ENCODE results near the gene TBC1D9B.

Gene TBC1D9B

DNA sequence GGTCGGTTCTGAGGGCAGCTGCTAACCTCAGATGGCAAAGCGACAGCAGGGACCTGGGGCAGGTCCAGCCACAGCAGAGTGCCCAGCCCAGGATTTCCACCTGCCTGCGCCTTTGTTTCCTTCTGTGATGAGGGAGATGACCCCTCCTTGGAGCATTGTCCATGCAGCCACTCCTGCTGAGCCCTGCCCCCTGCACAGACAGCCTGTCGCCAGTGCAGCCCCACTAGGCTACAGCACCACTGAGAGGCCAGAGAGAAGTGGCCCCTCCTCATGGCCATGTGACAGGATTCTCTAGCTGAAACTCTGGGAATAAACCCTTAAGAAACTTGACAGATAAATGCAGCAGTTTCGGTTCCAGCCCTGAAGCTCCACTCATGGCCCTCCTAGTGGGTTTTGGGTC, 38.6 kb downstream of the TBC1D9B start:
- H3K27me3 ChIP-seq (ENCODE audit: control insufficient read depth, insufficient read depth, low read length): no peaks in the 10 kb centered on the region
- no peak overlapping the region for H3K4me3 ChIP-seq (ENCODE audit: low read length)
- no peaks in the 10 kb centered on the region for H3K4me1 ChIP-seq (ENCODE audit: control insufficient read depth, insufficient read depth, low read length)
- H3K27ac ChIP-seq (ENCODE audit: low read depth, low read length): no peak overlapping the region
- peaks cover 25% of the 10 kb centered on the region for H3K36me3 ChIP-seq (ENCODE audit: control insufficient read depth, insufficient read depth, low read length)
- H3K9ac ChIP-seq (ENCODE audit: low read length): no peak overlapping the region

- H3K27me3 ChIP-seq (ENCODE audit: control insufficient read depth, insufficient read depth, low read length): no peaks in the 10 kb centered on the region
- peaks cover 25% of the 10 kb centered on the region for H3K36me3 ChIP-seq (ENCODE audit: control insufficient read depth, insufficient read depth, low read length)
- no peak overlapping the region for H3K27ac ChIP-seq (ENCODE audit: low read depth, low read length)
- H3K4me3 ChIP-seq (ENCODE audit: low read length): no peak overlapping the region
- no peaks in the 10 kb centered on the region for H3K4me1 ChIP-seq (ENCODE audit: control insufficient read depth, insufficient read depth, low read length)
- H3K9ac ChIP-seq (ENCODE audit: low read length): no peak overlapping the region
Observed at GRCh38 chr5:179868541-179868940, 39.2 kb downstream of the TBC1D9B start.

GRCh38 chr5:179867476-179867875, 40.2 kb downstream of the TBC1D9B start:
- no peak overlapping the region for H3K27ac ChIP-seq (ENCODE audit: low read depth, low read length)
- peaks cover 26% of the 10 kb centered on the region for H3K36me3 ChIP-seq (ENCODE audit: control insufficient read depth, insufficient read depth, low read length)
- no peaks in the 10 kb centered on the region for H3K4me1 ChIP-seq (ENCODE audit: control insufficient read depth, insufficient read depth, low read length)
- no peaks in the 10 kb centered on the region for H3K27me3 ChIP-seq (ENCODE audit: control insufficient read depth, insufficient read depth, low read length)
- no peak overlapping the region for H3K4me3 ChIP-seq (ENCODE audit: low read length)
- no peak overlapping the region for H3K9ac ChIP-seq (ENCODE audit: low read length)

- Histone ChIP-seq H3K27ac (ENCODE audit: low read depth, low read length) (no peak overlapping the region), H3K4me1 (ENCODE audit: control insufficient read depth, insufficient read depth, low read length) (no peaks in the 10 kb centered on the region), H3K4me3 (ENCODE audit: low read length) (no peak overlapping the region), H3K27me3 (ENCODE audit: control insufficient read depth, insufficient read depth, low read length) (no peaks in the 10 kb centered on the region), H3K9ac (ENCODE audit: low read length) (no peak overlapping the region), H3K36me3 (ENCODE audit: control insufficient read depth, insufficient read depth, low read length) (peaks cover 24% of the 10 kb centered on the region)
Observed at GRCh38 chr5:179867079-179867465, 40.6 kb downstream of the TBC1D9B start.

- no peak overlapping the region for H3K4me3 ChIP-seq (ENCODE audit: low read length)
- no peak overlapping the region for H3K9ac ChIP-seq (ENCODE audit: low read length)
- no peak overlapping the region for H3K27ac ChIP-seq (ENCODE audit: low read depth, low read length)
- H3K4me1 ChIP-seq (ENCODE audit: control insufficient read depth, insufficient read depth, low read length): no peaks in the 10 kb centered on the region
- peaks cover 23% of the 10 kb centered on the region for H3K36me3 ChIP-seq (ENCODE audit: control insufficient read depth, insufficient read depth, low read length)
- no peaks in the 10 kb centered on the region for H3K27me3 ChIP-seq (ENCODE audit: control insufficient read depth, insufficient read depth, low read length)
Observed at GRCh38 chr5:179866241-179867078, 41.2 kb downstream of the TBC1D9B start.

DNA sequence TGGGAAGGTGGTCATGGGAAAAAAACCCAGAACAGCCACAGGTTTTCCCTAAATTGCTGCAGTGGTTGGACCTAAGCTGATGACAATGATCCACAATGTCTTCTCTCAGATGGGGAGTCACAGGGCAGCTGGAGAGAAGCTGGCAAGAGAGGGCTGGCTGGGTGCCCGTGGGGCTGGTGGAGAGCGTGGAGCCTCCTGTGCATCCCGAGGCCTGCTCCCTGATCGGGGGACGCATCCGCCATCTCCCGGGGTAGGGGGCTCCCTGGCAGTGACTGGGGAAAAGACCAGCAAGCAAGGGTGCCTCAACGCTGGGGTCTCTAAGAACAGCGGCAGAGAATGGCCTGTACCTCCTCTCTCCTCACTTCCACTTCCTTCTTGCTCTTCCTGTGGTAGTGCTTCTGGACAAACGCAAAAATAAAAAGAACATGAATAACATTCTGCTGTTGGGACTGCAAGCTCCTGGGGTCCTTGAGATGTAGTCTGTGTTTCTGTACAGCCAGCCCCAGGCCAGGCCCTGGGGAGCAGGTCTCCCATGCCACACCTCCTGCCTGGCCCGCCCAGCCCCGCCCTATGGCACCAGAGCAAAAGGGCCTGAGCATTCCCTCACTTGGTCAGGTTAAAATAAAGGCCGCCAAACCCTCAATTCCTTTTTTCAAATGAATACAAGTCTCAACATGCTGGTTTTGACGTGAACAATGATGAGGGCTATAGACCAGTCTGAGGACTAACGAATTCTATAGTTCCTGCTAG, 42.0 kb downstream of the TBC1D9B start:
- Histone ChIP-seq H3K9ac (ENCODE audit: low read length) (no peak overlapping the region), H3K4me3 (ENCODE audit: low read length) (no peak overlapping the region), H3K4me1 (ENCODE audit: control insufficient read depth, insufficient read depth, low read length) (no peaks in the 10 kb centered on the region), H3K27me3 (ENCODE audit: control insufficient read depth, insufficient read depth, low read length) (no peaks in the 10 kb centered on the region), H3K36me3 (ENCODE audit: control insufficient read depth, insufficient read depth, low read length) (peaks cover 23% of the 10 kb centered on the region), H3K27ac (ENCODE audit: low read depth, low read length) (no peak overlapping the region)

DNA sequence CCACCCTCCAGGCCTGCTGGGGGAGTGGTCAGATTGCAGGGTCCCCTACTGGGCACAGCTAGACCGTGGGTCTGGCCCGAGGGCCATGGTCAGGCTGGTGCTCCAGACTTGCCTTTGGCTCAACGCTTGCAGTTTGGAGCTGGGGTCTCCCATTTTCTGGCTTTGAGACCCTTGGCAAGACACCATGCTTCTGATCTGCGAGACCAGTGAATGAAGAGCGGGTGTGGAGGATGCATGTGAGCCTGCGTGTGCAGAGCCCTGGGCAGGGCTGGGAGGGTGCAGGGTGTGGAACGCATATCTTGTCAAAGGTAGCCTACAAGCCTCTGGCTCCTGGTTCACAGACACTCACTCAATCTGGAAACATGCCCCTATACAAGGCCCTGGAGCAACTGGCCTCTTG, 43.0 kb downstream of the TBC1D9B start:
- no peak overlapping the region for H3K4me3 ChIP-seq (ENCODE audit: low read length)
- peaks cover 20% of the 10 kb centered on the region for H3K36me3 ChIP-seq (ENCODE audit: control insufficient read depth, insufficient read depth, low read length)
- peaks cover 3% of the 10 kb centered on the region for H3K4me1 ChIP-seq (ENCODE audit: control insufficient read depth, insufficient read depth, low read length)
- H3K9ac ChIP-seq (ENCODE audit: low read length): no peak overlapping the region
- H3K27me3 ChIP-seq (ENCODE audit: control insufficient read depth, insufficient read depth, low read length): no peaks in the 10 kb centered on the region
- H3K27ac ChIP-seq (ENCODE audit: low read depth, low read length): no peak overlapping the region

DNA sequence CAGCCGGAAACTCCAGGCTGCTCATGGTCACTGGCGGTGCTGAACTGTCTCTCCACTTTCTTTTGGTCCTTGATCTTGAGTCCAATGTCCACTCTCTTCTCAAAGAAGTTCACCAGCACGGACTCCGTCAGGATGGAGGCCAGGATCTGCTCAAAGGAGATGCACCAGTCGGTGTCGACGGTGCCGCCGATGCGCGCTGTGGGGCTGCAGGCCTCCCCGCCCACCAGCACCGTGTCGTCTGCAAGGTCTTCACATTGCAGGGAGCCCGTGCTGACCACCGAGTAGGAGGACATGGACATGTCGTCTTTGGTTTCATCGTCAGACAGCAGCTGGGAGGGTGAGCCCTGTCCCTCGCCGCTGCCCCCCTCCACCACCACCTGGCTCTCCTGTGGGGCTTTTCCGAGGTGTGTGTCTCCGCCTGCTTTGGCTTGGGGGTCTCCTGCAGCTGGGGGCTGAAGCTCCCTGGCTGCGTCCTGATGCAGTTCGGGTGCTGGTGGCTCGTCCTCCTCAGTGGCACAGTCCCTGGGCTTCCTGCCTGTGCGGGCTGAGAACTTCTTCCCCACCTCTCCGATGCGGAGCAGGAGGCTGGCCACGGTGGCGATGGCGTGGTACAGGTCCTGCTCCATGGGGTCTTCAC, 44.1 kb downstream of the TBC1D9B start:
- Histone ChIP-seq H3K4me1 (ENCODE audit: control insufficient read depth, insufficient read depth, low read length) (peaks cover 3% of the 10 kb centered on the region), H3K9ac (ENCODE audit: low read length) (no peak overlapping the region), H3K27ac (ENCODE audit: low read depth, low read length) (no peak overlapping the region), H3K4me3 (ENCODE audit: low read length) (no peak overlapping the region), H3K27me3 (ENCODE audit: control insufficient read depth, insufficient read depth, low read length) (no peaks in the 10 kb centered on the region), H3K36me3 (ENCODE audit: control insufficient read depth, insufficient read depth, low read length) (peaks cover 20% of the 10 kb centered on the region)

- H3K9ac ChIP-seq (ENCODE audit: low read length): no peak overlapping the region
- H3K4me3 ChIP-seq (ENCODE audit: low read length): no peak overlapping the region
- H3K36me3 ChIP-seq (ENCODE audit: control insufficient read depth, insufficient read depth, low read length): peaks cover 20% of the 10 kb centered on the region
- peaks cover 3% of the 10 kb centered on the region for H3K4me1 ChIP-seq (ENCODE audit: control insufficient read depth, insufficient read depth, low read length)
- no peak overlapping the region for H3K27ac ChIP-seq (ENCODE audit: low read depth, low read length)
- H3K27me3 ChIP-seq (ENCODE audit: control insufficient read depth, insufficient read depth, low read length): no peaks in the 10 kb centered on the region
Observed at GRCh38 chr5:179862891-179863290, 44.8 kb downstream of the TBC1D9B start.

- Histone ChIP-seq H3K4me1 (ENCODE audit: control insufficient read depth, insufficient read depth, low read length) (peaks cover 3% of the 10 kb centered on the region), H3K9ac (ENCODE audit: low read length) (no peak overlapping the region), H3K4me3 (ENCODE audit: low read length) (no peak overlapping the region), H3K36me3 (ENCODE audit: control insufficient read depth, insufficient read depth, low read length) (peaks cover 20% of the 10 kb centered on the region), H3K27ac (ENCODE audit: low read depth, low read length) (no peak overlapping the region), H3K27me3 (ENCODE audit: control insufficient read depth, insufficient read depth, low read length) (no peaks in the 10 kb centered on the region)
Observed at GRCh38 chr5:179862296-179862695, 45.4 kb downstream of the TBC1D9B start.

GRCh38 chr5:179860301-179860700, 47.4 kb downstream of the TBC1D9B start:
- no peak overlapping the region for H3K4me3 ChIP-seq (ENCODE audit: low read length)
- H3K27me3 ChIP-seq (ENCODE audit: control insufficient read depth, insufficient read depth, low read length): no peaks in the 10 kb centered on the region
- H3K36me3 ChIP-seq (ENCODE audit: control insufficient read depth, insufficient read depth, low read length): peaks cover 19% of the 10 kb centered on the region
- no peak overlapping the region for H3K27ac ChIP-seq (ENCODE audit: low read depth, low read length)
- H3K4me1 ChIP-seq (ENCODE audit: control insufficient read depth, insufficient read depth, low read length): peaks cover 3% of the 10 kb centered on the region
- no peak overlapping the region for H3K9ac ChIP-seq (ENCODE audit: low read length)

DNA sequence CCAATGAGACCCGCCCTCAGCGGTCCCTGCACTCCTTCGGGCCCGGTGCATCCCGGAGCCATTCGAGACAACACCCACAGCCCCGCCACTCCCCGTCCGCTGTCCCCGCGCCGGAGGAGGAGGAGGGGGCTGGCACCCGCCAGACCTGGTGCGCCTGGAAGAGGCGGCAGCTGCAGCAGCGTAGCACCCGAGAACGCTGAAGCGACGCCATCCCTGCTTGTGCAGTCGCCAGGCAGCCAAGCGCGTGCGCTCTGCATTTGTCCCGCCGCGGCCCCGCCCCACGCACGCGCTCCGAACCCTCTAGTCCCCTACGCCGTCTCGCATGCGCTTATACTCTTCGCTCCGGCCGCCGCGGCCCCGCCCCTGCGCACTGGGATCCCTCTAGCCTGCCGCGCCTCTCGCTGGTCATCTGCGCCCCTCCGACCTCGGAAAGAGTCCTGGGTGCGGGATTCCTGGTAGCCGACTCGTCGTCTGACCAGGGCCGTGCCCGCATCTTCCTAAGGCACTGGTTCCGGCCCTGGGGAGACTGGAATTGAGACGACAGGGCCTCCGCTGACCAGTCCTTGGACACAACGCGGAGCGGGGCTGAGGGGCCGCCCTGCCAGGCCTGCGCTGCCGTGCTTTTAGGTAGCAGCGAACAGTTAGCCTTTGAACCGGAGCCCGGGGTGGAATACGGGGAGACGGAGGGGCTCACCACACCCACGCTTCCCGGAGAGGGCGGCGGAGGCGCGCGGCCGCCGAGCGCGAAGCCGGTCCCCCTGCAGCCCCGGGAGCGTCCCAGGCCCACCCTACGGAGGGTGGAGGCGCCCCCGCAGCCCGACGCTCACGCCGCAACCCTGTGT, 48.9 kb downstream of the TBC1D9B start, which contains the start of gene MRNIP:
Gene MRNIP (minus strand): TSS at position 232 of the 842 bp plus-strand sequence. CDS start 21 bp downstream, at position 211.
- Histone ChIP-seq H3K9ac (ENCODE audit: low read length) (peak within 1 kb of the TSS; percentile 78), H3K27me3 (ENCODE audit: control insufficient read depth, insufficient read depth, low read length) (no peaks in the 10 kb centered on the region), H3K4me1 (ENCODE audit: control insufficient read depth, insufficient read depth, low read length) (peaks cover 3% of the 10 kb centered on the region), H3K36me3 (ENCODE audit: control insufficient read depth, insufficient read depth, low read length) (peaks cover 13% of the 10 kb centered on the region), H3K27ac (ENCODE audit: low read depth, low read length) (peak within 1 kb of the TSS; percentile 96), H3K4me3 (ENCODE audit: low read length) (peak within 1 kb of the TSS; percentile 98)

Data from rectal smooth muscle tissue (tissue), 1 donor.